SKM-1 treated with dmso at 0.1 percent for 144 hours (cell line): ENCODE measurements around the gene CRTC2.
"Not testable (repeated sequence)": the region's sequence is repeated elsewhere in the genome, so short reads cannot be mapped to it uniquely, and the experiment has no call there.

ENCODE experiments used
- DNase-seq: peaks from one replicate; lab custom pipeline; 2025; ENCODE audit not compliant: unreplicated experiment; lab: John Stamatoyannopoulos, UW

The CRTC2 gene

GRCh38 chr1:153929981-153930948 is 28.1 kb downstream of the CRTC2 start:
- no peak for DNase-seq

GRCh38 chr1:153929426-153929825 is 29.0 kb downstream of the CRTC2 start:
- DNase-seq: no peak

- no peak for DNase-seq
These were observed 29.5 kb downstream of the CRTC2 start for GRCh38 chr1:153928791-153929341.

GRCh38 chr1:153928245-153928644 is 30.2 kb downstream of the CRTC2 start:
- no peak for DNase-seq

- no peak for DNase-seq
These were observed 32.0 kb downstream of the CRTC2 start for GRCh38 chr1:153926405-153926804.

GRCh38 chr1:153922972-153923925 is 35.2 kb downstream of the CRTC2 start, which contains the start of gene GATAD2B:
TSS of gene GATAD2B (minus strand) at chr1:153922972. CDS start at chr1:153828347, 94,625 bp downstream.
- DNase-seq: peak; percentile 100

- DNase-seq: peak; percentile 86
These were observed 36.1 kb downstream of the CRTC2 start for GRCh38 chr1:153922076-153922971.

GRCh38 chr1:153921803-153922075 is 36.7 kb downstream of the CRTC2 start:
- DNase-seq: no peak

- DNase-seq: no peak
These were observed 37.2 kb downstream of the CRTC2 start for GRCh38 chr1:153921080-153921802.

- peak; percentile 68 for DNase-seq
These were observed 38.2 kb downstream of the CRTC2 start for GRCh38 chr1:153919876-153920852.

GRCh38 chr1:153916297-153916696 is 42.1 kb downstream of the CRTC2 start:
- DNase-seq: no peak

GRCh38 chr1:153912349-153912748 is 46.1 kb downstream of the CRTC2 start:
- DNase-seq: no peak

- not testable (repeated sequence) for DNase-seq
These were observed 47.9 kb downstream of the CRTC2 start for GRCh38 chr1:153910560-153910959.

GRCh38 chr1:153908071-153908470 is 50.3 kb downstream of the CRTC2 start:
- no peak for DNase-seq

GRCh38 chr1:153907134-153907533 is 51.3 kb downstream of the CRTC2 start:
- no peak for DNase-seq

GRCh38 chr1:153906396-153906795 is 52.0 kb downstream of the CRTC2 start:
- no peak for DNase-seq

GRCh38 chr1:153905908-153906307 is 52.5 kb downstream of the CRTC2 start:
- DNase-seq: not testable (repeated sequence)

- DNase-seq: no peak
These were observed 54.5 kb downstream of the CRTC2 start for GRCh38 chr1:153903841-153904455.
